T-helper 1 cell (primary cell): ENCODE measurements around the gene COL19A1.
"Not testable (repeated sequence)": the region's sequence is repeated elsewhere in the genome, so short reads cannot be mapped to it uniquely, and the experiment has no call there.

ENCODE experiments used
- DNase-seq, 5 donors: peaks; one replicate each; pipeline ENCODE4 v3.0.0-alpha.2; 2012 to 2020

COL19A1 gene

DNA sequence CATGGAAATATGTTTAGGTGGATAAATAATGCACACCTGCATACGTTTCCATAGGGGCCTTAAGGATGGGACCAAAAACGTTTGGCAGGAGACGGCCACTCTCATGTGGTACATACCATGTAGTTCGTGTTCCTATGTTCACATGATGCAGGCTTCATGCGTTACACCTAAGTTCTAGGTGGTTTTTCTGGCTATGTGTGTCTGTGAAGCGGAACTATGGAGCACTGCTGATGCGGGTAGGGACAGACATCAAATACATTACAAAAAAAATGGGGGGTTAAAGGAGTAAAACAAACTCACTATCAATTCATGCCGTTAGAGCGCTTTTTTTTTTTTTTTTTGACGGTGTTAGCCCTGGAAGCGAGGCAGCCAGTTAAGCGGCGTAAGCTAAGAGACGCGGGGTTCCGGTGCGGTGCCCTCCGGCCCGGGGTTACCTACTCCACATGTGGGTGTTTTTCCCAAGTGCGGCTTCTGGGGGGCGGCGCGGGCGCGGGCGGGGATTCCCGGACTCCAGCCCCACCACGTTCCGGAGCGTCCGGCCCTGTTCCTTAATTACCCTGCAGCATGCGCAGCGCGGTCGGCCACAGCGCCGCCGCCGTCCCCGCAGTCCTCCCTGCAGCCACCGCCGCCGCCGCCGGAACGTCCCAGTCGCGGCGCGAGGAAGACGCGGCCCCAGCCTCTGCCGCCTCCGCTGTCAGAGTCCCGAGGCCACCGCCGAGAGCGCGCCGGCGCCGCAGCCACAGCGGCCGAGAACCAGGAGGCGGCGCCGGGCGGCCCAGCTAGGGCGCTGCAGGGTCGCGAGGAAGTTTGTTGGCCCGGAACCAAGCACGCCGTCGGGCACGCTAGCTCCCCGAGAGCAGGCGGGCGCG is 648 bp downstream of the COL19A1 start:
- DNase-seq, result peak; percentile 26 to 51 (median 43)

DNA sequence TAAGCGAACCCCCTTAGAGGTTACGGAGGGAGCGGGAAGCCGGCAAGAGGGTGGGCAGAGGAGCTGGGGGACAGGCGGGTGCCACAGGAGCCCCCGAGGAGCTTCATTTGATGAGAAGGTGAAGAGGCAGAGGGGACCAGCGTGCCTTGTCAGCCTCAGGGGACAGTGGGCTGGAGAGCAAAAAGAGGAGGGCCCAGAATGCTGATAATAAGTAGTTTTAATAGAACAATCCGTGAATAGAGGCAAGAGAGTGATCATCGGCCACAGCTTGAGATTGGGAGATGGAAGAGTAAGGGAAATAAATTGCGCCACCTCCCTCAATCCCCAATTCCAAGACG is 1.3 kb downstream of the COL19A1 start:
- DNase-seq, result no peak

DNA sequence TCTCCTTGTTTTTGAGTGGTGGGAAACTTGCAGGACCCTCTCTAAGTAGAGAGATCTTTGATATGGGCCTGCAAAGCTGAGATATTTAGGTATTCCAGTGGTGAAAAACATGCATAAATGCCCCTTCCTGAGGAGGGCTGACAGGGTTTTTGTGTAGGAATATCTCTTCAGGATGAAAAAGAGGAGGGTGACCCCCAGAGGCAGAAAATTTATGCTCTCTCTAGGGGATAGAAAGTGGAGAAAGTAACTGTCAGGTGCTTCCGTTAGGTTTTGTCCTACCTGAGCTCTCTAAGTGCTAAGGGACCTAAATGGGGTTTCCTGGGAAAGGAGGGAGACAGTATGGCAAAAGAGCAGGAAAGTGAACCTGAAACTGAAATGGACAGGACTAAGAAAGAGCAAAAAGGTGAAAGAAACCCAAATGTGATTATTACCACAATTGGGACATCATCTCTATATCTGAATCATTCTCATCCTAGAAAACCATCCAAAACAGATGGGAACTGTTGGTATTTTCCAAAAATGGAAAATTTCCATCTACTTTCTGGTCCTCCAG is 2.0 kb downstream of the COL19A1 start:
- DNase-seq, result no peak

DNA sequence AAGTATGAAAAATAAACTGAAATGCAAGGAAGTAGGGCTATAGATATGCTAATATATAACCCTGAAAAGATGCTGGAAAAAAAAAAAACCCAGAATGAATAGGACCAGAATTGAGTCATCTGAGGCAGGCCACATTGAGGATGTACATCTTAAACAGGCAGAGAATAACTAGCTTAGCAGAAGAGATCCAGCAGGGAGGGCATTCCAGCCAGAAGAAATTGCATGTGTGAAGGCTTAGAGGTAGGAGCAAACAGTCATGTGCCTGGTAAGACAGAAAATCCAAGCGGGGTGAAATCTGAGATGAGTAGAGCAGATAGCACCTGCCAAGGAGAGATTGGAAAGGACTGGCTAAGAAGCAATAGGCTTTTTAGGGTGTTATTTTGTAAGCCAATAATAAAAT is 2.6 kb downstream of the COL19A1 start:
- DNase-seq, result no peak

DNA sequence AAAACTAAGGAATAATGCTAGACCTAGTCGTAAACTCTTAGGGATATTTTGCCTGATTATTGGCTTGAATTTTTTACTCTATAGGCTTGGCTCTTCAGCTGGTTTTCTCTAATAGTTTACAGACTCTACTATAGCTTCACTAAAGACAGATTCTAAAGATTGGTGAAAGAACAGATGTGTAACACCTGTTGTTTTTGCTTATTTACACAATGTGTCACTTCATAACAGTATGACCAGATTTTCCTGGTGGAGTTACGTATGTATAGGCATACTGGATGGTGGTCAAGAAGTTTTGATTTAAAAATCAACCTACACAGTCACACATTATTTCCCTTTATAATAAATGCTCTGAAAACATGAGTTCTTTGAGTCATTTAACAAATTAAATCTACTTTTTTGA is 4.8 kb downstream of the COL19A1 start:
- no peak for DNase-seq

DNA sequence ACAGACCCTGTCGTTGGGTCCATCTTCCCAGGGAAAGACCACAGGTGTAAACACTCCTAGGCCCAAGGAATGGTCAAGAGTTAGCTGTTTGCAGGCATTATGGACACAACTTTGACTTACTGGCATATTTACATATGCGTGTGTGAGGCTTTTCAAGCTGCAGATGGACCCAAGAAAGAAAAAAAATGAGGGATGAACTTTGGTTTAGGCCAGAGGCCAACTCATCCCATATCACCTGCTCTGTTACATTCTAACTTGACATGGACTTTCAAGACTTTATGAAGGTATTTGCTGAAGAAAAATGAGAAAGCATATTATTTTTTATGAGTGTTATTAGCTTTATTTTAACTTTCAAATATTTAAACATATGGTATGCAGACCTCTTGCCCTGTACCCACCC is 6.9 kb downstream of the COL19A1 start:
- no peak for DNase-seq

DNA sequence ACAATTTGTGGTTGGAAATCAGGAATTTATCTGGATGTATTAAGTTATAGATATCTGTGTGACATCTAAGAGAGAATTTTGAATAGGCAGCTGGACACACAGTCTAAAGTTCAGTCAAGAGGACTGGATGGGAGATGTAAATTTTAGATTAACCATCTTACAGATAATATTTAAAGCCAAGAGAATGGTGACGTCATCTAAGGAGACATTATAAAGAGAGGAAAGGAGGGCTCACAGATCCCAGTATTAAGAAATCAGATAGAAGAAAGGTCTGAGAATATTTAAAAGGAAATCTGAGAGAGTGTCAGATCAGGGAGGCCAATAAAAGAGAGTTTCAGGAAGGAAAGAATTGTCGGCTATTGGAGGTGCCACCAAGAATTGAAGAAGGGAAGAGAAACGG is 9.4 kb downstream of the COL19A1 start:
- DNase-seq, result no peak

DNA sequence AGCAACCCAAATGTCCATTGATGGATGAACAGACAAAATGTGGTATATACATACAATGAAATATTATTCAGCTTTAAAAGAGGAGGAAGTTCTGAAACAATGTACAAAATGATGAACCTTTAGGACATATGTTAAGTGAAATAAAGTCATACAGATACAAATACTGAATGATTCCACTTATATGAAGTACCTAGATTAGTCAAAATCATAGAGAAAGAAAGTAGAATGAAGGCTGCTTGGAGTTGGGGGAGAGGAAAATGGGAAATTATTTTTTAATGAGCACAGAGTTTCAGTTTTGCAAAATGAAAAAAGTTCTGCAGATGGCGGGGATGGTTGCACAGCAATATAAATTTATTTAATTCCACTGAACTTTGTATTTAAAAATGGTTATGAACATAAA is 12.4 kb downstream of the COL19A1 start:
- DNase-seq, result no peak

DNA sequence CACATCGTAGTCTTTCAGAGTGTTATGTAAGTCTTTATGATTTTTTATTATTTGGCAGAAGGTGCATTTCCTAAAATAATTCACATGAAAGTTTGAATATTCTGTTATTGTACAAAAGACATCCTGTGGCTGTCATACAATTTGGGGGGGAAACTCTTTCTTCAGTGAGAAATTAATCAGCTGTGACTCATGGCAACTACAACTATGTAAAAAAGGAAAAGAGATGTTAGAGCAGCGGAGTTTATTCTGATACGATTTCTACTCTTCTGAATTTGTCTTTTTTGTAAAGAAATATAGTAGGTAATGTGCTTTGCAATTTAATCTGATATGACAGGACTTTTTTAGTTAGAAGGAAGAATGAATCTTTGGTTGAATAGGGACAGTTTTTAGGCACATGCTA is 14.2 kb downstream of the COL19A1 start:
- no peak for DNase-seq

DNA sequence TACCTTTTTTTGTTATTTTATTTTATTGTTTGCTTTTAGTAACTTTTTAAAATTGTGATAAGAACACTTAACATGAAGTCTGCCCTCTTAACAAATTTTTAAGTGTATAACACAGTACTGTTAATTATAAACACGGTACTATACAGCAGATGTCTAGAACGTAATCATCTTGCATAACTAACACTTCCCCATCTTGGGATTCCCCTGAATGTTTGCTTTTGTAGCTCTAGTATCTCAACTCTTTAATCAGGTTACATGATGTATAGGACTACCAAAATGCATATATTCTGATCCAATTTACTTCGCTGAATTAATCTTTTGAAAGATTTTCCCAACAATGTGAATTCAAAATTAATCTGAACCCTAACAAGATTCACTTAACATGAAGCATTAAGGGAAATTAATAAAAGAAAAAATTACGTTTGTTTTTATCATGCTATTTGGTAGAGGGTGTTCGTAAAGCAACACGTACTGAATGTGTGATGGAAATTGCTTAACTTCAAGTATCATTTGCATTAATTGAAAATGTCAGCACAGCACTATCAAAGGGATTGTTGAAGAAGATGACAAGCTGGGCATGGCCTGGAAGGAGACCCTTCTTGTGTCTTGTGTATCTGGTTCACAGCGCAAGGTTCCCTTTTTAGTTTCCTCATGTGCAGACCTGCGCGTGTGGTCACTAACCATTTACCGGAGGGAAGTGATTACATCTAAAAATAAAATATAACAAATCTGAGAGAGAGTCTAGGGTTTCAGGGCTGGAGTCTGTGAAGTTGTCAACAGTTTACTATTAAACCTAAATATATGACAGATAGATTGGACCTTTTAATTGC is 15.2 kb downstream of the COL19A1 start:
- no peak for DNase-seq

DNA sequence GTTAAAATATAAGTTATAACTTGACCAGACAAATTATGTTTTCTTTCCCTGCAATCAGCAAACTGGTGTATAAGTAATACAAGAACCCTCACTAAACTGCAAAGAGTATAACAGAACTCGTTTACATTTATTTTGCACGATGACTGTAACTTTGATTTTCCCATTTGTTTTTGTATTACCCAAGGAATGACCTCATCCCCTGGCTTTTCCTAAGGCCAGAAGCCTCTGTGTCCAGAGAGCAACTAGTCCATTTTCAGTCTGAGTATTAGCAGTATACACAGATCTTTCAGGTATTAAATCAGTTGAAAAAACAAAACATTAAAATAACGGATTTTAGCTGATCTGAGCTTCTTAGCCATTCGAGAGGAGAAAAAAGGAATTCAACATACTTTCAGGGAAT is 17.2 kb downstream of the COL19A1 start:
- DNase-seq, result no peak

DNA sequence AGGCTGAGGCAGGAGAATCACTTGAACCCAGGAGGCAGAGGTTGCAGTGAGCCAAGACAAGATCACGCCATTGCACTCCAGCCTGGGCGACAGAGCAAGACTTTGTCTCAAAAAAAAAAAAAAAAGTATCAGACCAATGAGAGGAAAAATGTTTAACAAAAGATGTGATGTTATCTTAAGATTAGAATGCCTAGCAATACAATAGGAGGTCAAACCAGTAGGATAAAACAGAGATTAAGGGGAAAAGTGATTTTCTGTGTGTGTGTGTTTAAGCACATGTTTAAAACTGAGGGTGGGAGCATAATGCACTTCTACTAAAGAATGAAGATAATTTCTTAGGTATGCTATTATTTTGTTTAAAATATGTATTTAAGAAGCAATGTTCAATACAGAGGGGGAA is 17.9 kb downstream of the COL19A1 start:
- no peak for DNase-seq

DNA sequence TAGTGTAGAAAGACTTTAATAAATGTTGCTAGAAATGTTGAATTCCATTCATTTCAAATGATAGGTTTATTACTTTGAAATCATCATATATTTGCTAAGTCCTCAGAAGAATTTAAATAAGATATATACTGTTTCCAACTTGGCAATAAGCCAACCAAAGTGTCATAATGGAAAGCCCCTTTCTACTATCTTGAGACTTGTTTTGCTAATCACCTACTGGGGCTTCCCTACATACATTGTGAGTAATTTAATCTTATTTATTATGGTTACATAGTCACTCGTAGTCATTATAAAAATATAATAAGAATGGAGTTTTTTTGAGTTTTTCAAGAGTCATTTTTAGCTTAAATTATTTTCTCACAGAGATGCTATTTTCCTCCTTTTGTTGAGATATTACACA is 20.7 kb downstream of the COL19A1 start:
- no peak for DNase-seq

DNA sequence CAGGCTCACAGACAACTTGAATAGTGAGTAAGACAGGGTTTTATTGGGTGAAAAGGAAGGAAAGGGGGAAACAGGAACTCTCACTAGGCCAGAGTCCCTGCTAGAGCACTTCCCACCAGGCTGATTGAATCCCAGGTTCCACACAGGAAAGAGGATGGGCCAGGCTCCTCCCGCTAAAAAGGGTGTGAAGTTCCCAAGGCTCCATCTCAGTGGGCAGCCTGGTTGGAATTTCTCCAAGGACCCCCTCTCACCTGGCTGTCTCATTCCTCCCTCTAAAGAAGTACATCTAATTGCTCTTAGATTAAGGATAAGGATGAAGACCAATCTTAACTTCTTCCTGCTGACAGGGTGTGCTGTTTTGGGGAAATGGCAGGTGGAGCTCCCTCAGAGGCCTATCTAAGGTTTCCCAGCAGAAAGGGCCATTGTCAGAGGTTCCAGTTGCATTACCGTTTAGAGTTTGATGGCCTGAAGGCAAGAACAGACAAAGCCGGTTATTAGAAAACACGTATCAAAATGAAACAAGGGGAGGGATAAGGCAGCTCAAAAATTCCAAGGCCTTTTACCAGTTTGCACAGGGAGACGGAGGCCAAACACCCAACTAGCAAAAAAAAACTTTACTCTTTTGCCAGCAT is 21.5 kb downstream of the COL19A1 start:
- DNase-seq, result no peak

DNA sequence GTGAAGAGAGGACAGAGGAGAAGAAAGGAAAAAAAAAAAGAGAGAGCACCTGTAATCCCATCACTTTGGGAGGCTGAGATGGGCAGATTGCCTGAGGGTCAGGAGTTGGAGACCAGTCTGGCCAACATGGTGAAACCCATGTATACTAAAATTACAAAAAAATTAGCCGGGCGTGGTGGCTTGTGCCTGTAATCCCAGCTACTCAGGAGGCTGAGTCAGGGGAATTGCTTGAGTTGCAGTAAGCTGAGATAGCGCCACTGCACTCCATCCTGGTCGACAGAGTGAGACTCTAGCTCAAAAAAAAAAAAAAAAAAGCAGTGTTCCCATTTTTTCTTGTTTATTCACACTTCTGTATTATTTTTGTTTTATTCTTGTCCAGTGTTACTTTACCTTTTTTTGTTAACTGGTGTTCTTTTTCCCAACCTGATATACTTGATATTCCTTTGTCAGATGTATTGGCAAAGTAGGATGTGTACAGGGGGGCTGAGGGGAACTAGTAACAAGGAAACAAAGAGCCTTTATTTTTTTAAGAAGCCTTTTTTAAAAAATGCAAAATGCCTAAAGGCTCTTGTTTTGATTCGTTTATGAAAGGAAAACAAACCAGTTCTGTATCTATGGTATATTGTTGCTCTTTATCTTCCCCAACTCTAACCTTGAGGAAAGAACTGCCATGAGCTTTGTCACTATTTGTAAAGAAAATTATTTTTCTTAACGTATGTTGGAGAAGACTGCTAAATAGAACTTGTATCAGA is 22.3 kb downstream of the COL19A1 start:
- DNase-seq, result no peak

DNA sequence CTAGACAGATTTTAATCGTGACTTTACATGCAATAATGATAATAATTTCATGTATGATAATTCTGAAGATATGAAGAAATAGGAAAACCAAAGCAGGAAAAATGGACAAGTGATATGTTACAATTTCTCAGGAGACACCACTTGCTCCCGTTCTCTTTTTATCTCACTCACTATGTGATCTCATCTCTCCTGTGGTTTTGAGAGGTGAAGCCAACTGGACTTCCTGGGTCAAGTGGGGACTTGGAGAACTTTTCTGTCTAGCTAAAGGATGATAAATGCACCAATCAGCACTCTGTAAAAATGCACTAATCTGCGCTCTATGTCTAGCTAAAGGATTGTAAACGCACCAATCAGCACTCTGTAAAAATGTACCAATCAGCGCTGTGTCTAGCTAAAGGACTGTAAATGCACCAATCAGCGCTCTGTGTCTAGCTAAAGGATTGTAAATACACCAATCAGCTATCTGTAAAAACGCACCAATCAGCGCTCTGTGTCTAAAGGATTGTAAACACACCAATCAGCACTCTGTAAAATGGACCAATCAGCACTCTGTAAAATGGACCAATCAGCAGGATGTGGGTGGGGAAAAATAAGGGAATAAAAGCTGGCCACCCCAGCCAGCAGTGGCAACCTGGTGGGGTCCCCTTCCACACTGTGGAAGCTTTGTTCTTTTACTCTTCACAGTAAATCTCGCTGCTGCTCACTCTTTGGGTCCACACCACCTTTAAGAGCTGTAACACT is 23.0 kb downstream of the COL19A1 start:
- DNase-seq, result not testable (repeated sequence)

DNA sequence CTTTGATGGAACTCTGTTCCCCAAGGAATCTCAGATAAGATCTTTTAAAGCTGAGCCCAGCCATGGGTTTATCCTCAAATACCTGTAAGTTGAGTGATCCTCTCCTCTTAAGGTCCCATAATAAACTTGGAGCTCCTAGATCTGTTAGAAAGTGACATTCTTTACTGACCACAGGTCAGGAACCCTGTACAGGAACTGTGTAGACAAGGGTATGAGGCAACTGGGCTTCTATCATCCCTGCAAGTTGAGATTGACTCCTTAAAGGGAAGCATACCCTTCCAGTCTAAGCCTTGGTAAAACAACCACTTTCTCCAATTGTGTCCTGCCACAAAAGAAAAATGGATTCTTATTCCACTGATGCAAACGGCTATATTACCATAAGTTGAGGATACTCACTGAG is 26.2 kb downstream of the COL19A1 start:
- not testable (repeated sequence) for DNase-seq

DNA sequence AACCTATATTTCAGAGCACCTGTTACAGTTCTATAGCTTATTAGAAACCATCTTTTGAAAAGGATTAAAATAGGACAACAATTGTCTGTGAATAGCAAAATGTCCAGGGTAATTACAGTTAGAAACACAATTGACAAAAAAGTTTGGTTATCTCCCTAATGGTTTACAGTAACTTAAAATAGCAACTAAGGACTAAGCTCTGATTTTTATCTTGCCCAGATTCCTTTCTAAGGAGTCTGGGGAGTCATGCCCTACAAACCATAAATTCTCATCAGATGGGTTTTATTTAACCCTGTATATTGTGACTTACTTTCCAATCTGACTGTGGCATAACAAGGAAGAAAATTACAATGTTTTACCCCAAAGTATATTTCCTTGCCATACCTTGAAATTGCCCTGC is 26.9 kb downstream of the COL19A1 start:
- not testable (repeated sequence) for DNase-seq

DNA sequence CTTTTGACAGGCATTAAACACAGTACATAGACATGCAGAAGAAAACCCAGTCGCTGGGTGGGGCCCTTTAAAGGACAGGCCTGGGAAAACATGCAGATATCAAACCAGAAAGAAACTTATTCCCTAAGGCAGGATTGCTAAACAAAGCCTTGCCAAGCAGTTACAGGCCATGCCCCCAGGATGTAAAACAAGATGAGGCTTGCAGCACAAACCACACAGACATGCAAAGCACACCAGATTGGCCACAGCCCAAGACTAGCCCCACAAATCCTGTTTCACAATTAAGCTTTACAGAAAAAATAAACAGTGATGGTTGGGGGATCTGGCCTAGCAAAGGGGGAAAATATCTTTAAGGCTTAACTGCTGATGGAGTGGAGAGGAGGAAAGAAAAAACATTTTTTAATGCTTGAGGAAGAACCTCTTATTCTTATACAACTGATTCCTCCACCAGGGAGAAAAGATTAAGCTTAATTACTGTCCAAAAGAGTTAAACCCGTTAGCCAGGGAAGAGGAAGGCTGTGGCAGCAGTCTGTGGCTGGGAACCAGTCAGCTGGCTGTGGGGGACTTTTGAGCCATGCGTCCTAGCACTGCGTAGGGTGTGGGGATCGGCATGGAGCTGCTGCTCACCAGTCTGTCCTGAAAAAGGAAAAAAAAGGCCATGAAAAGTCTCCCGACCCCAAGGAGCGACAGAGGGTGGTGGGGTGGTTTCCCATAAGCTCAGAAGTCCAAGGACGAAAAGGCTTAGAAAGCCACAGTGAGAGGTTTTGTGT is 28.4 kb downstream of the COL19A1 start:
- DNase-seq, result no peak

DNA sequence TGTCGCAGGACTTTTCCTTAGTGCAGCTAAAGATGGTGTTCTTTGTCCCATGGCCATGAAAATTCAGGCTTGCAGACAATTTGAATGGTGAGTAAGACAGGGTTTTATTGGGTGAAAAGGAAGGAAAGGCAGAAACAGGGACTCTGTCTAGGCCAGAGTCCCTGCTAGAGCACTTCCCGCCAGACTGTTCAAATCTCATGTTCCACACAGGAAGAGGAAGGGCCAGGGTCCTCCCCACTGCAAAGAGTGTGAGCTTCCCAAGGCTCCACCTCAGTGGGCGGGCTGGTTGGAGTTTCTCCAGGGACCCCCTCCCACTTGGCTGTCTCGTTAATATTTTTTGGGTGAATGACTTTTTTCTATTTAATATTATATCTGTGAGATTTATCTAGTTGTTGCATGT is 29.0 kb downstream of the COL19A1 start:
- DNase-seq, result no peak

DNA sequence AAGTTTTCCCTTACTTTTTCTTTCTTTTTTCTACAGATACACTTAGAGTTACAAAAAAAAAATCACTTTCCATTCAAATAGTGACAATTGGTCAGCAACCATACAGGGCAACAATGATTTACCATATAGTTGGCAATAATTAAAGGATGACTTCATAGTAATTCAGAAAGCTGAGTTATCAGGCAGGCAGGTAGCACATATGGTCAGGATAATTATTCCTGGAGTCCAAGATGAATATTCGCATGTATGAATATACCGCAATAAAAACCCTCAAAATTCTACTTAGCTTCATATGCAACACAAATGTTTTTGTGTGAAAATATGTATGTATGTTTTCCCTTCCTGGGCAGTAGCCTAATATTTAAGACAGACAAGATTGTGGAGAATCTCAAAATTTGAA is 34.5 kb downstream of the COL19A1 start:
- DNase-seq, result no peak
